ENCODE measurements around the gene CREB3L1. TPM values are rescaled to one million over a fixed set of nuclear protein-coding genes. Genes with fewer than 3 reads are reported as not detected.

CREB3L1 gene
- total RNA-seq, 1 experiment from 2014 or later = 1.1 TPM

DNA sequence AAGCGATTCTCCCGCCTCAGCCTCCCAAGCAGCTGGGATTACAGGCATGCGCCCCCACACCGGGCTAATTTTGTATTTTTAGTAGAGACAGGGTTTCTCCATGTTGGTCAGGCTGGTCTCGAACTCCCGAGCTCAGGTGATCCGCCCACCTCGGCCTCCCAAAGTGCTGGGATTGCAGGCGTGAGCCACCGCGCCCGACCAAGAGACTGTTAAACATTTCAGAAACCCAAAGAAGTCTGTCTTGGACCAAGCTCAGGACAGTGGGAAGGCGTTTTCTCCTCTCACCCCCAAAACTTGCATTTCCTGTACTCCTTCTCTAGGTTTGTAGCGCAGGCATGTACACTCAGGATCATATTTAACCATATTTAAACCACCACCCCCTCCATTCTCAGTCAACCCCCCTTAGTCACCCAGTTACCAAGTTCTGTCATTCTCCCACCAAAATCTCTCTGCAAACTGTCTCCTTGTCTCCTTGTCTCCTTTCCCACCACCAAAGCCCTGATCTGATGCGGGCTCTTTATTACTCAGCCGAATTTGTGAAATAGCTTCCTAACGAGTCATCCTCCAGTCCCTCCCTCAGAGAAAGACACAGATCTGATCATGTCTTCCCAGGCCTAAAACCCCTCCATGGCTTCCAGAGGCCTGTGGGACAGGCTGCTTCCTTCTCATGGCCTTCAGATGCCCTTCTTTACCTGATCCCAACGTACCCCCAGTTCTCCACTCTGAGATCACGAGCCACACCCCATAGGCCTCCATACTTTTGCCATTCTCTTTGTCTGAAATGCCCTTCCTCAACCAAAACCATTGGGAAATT lies 29.0 kb upstream of the CREB3L1 start:
- H3K27ac ChIP-seq (ENCODE audit: low read length) = peak overlapping the region; percentile 68
- H3K4me3 ChIP-seq (ENCODE audit: low read length) = no peak overlapping the region
- no peaks in the 10 kb centered on the region for H3K36me3 ChIP-seq (ENCODE audit: low read depth, low read length)
- peak; percentile 81 for ATAC-seq
- no peaks in the 10 kb centered on the region for H3F3A ChIP-seq (ENCODE audit: low read length, unreplicated experiment)
- TF ChIP-seq, protein P1, sequence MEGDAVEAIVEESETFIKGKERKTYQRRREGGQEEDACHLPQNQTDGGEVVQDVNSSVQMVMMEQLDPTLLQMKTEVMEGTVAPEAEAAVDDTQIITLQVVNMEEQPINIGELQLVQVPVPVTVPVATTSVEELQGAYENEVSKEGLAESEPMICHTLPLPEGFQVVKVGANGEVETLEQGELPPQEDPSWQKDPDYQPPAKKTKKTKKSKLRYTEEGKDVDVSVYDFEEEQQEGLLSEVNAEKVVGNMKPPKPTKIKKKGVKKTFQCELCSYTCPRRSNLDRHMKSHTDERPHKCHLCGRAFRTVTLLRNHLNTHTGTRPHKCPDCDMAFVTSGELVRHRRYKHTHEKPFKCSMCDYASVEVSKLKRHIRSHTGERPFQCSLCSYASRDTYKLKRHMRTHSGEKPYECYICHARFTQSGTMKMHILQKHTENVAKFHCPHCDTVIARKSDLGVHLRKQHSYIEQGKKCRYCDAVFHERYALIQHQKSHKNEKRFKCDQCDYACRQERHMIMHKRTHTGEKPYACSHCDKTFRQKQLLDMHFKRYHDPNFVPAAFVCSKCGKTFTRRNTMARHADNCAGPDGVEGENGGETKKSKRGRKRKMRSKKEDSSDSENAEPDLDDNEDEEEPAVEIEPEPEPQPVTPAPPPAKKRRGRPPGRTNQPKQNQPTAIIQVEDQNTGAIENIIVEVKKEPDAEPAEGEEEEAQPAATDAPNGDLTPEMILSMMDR (conservative IDR thresholded peaks at IDR 0.05; ENCODE audit: low read depth, low read length) = no peak
- no peak for TF ChIP-seq EZH2 (IDR thresholded peaks at IDR 0.05; ENCODE audit: low read length, unreplicated experiment)
- TF ChIP-seq EZH2phosphoT487 (IDR thresholded peaks at IDR 0.05; ENCODE audit: borderline replicate concordance, low read length) = no peak
- peaks cover 26% of the 10 kb centered on the region for H3K4me1 ChIP-seq (ENCODE audit: insufficient read depth, low read length)
- DNase-seq = peak; percentile 87
- H3K27me3 ChIP-seq (ENCODE audit: low read length) = no peaks in the 10 kb centered on the region
- intact Hi-C loops (cut with micrococcal nuclease) = loop anchor here (2.0 to 5.0 kb wide), 2 partner anchors 24 to 119 kb away; no protein-coding TSS in a partner anchor
- CTCF ChIA-PET = no interaction called here
- no peaks in the 10 kb centered on the region for H3K79me2 ChIP-seq (ENCODE audit: low read length)
- H3K4me2 ChIP-seq (ENCODE audit: low read length) = peak overlapping the region; percentile 27
- POLR2A ChIA-PET (ENCODE audit: unreplicated experiment) = no interaction called here
- H3K9me2 ChIP-seq (replicated peaks; ENCODE audit: low read length) = no peaks in the 10 kb centered on the region
- no peaks in the 10 kb centered on the region for H4K20me1 ChIP-seq (ENCODE audit: low read length)
- H3K9ac ChIP-seq (ENCODE audit: low read length) = peak overlapping the region; percentile 6; the same call in 1 of the 2 replicates
- no peaks in the 10 kb centered on the region for H3K9me3 ChIP-seq (ENCODE audit: low read length)
- H2AFZ ChIP-seq (ENCODE audit: low read length) = peak overlapping the region; percentile 67
- BruUV-seq (replicated peaks) = no TSS peak

DNA sequence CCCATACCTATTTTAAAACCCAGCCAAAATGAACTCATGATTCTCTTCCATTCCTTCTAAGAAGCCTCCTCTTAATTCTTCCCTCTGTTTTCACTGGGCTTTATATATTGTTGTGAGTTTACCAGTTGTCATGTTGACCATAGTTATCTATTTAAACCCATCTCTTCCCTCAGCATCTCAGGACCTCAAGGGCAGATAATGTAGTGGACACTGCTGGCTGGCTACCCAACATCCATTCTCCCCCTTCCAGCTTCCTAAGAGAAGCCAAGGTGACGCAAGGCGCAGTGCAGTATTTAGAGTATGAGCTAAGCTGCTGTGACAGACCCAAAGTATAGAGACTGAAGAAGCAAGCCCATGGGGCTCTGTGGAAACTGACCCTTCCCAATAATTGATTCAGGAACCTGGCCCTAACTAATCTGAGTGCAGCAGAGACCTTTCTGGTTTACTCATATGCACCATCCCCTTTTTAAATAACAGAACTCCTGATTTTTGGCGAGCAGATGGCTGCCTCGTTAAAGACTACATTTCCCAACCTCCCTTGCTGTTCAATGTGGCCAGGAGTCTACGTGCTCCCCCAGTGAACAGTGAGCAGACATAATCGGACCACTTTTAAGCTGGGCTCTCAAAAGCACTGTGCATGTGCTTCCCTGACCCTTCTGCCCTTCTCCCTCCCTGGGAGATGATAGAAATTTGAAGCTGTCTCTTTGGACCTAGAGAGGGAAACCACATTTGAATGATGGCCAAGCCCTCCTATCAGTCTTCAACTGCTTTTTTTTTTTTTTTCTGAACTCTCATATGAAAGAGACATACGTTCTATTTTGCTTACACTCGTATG lies 28.1 kb upstream of the CREB3L1 start:
- intact Hi-C loops (cut with micrococcal nuclease) = loop anchor here (2.0 to 5.0 kb wide), 2 partner anchors 23 to 118 kb away; no protein-coding TSS in a partner anchor
- H3K4me2 ChIP-seq (ENCODE audit: low read length) = peak overlapping the region; percentile 27
- ChIA-PET POLR2A (ENCODE audit: unreplicated experiment) (interaction anchor here (0.5 kb wide), 1 partner anchor 29 kb away, joined by 7 read pairs; no protein-coding TSS in a partner anchor), CTCF (no interaction called here)
- no peaks in the 10 kb centered on the region for H3K9me2 ChIP-seq (replicated peaks; ENCODE audit: low read length)
- TF ChIP-seq, protein P1 (conservative IDR thresholded peaks at IDR 0.05; ENCODE audit: low read depth, low read length) = no peak
- TF ChIP-seq EZH2phosphoT487 (IDR thresholded peaks at IDR 0.05; ENCODE audit: borderline replicate concordance, low read length) (no peak), EZH2 (IDR thresholded peaks at IDR 0.05; ENCODE audit: low read length, unreplicated experiment) (no peak)
- H3K79me2 ChIP-seq (ENCODE audit: low read length) = no peaks in the 10 kb centered on the region
- peaks cover 24% of the 10 kb centered on the region for H3K4me1 ChIP-seq (ENCODE audit: insufficient read depth, low read length)
- peak overlapping the region; percentile 6; the same call in 1 of the 2 replicates for H3K9ac ChIP-seq (ENCODE audit: low read length)
- no peaks in the 10 kb centered on the region for H4K20me1 ChIP-seq (ENCODE audit: low read length)
- no peak for DNase-seq
- H3K27ac ChIP-seq (ENCODE audit: low read length) = peak overlapping the region; percentile 68
- H3K9me3 ChIP-seq (ENCODE audit: low read length) = no peaks in the 10 kb centered on the region
- H2AFZ ChIP-seq (ENCODE audit: low read length) = peak overlapping the region; percentile 67
- no peaks in the 10 kb centered on the region for H3K27me3 ChIP-seq (ENCODE audit: low read length)
- no TSS peak for BruUV-seq (replicated peaks)
- ATAC-seq = no peak
- H3F3A ChIP-seq (ENCODE audit: low read length, unreplicated experiment) = no peaks in the 10 kb centered on the region
- no peaks in the 10 kb centered on the region for H3K36me3 ChIP-seq (ENCODE audit: low read depth, low read length)
- no peak overlapping the region for H3K4me3 ChIP-seq (ENCODE audit: low read length)
